A549 (cell line): Measurements from ENCODE around the gene MTAP. TPM values are rescaled to one million over a fixed set of nuclear protein-coding genes. Genes with fewer than 3 reads are reported as not detected.
A peak's percentile ranks its signal among the peaks of the same experiment; 100 is the strongest.

Experiments used
- ATAC-seq, 2 experiments: fragments of 200-7000 bp in 1 of 2; fragments of >200 bp in 1 of 2; cut with Nextera tagmentation in 1 of 2; cut with Tn5 transposase in 1 of 2; 3 replicates each; pipeline versions ENCODE4 v1.8.0 to v1.9.1; 2018 to 2020; ENCODE audit warnings: mild to moderate bottlenecking in 1 of 2, moderate library complexity in 1 of 2
- CTCF ChIA-PET: fragments of 300-600 bp; sonication (Branson Sonifier 250); formaldehyde crosslinking; extraction: SDS; loops from one replicate; lab custom pipeline; 2021; ENCODE audit warnings: antibody characterized with exemption, inconsistent platforms; lab: Yijun Ruan, JAX
- POLR2A ChIA-PET: fragments of 350-600 bp; formaldehyde crosslinking; extraction: SDS; loops from one replicate; lab custom pipeline; 2021; ENCODE audit warnings: antibody characterized with exemption, inconsistent platforms; lab: Yijun Ruan, JAX
- DNase-seq, 2 experiments: peaks; one replicate each; pipeline versions ENCODE4 v3.0.0 to v3.0.0-alpha.2; 2011 to 2016; ENCODE audit warnings: low read depth in 1 of 2, low spot score in 1 of 2
- FAIRE-seq: peaks from 2 replicates; lab custom pipeline; 2011; peaks lifted over from hg19 to GRCh38; lab: Jason Lieb, UNC
- H3K27ac ChIP-seq, 2 experiments: fragments of >200 bp; sonication (Bioruptor Twin); formaldehyde crosslinking; 3 replicates each; pipeline ENCODE4 v1.5.1; 2016 to 2017
- H3K4me1 ChIP-seq: fragments of >200 bp; sonication (Bioruptor Twin); formaldehyde crosslinking; 3 replicates; pipeline ENCODE4 v1.6.1; 2016
- H3K4me2 ChIP-seq: fragments of >200 bp; sonication (Bioruptor Twin); formaldehyde crosslinking; 3 replicates; pipeline ENCODE4 v1.6.1; 2016
- H3K4me3 ChIP-seq: fragments of >200 bp; sonication (Bioruptor Twin); formaldehyde crosslinking; 3 replicates; pipeline ENCODE4 v1.5.1; 2016
- H3K9me3 ChIP-seq: fragments of >200 bp; sonication (Bioruptor Twin); formaldehyde crosslinking; 3 replicates; pipeline ENCODE4 v1.6.1; 2016
- CBX2 ChIP-seq: fragments of 200-600 bp; sonication (generic); IDR thresholded peaks from 2 replicates; pipeline ENCODE4 v1.6.1; 2016; ENCODE audit warnings: low read depth, mild to moderate bottlenecking, borderline replicate concordance
- CBX8 ChIP-seq: fragments of 200-600 bp; sonication (generic); IDR thresholded peaks from 2 replicates; pipeline ENCODE4 v1.6.1; 2016
- CEBPB ChIP-seq, 2 experiments: fragments of >200 bp in 1 of 2; sonication (Bioruptor Twin) in 1 of 2; formaldehyde crosslinking in 1 of 2; IDR thresholded peaks; 2 replicates each; pipeline ENCODE4 v1.6.1; 2012 to 2016
- CHD4 ChIP-seq: fragments of 200-600 bp; sonication (generic); IDR thresholded peaks from 2 replicates; pipeline ENCODE4 v1.6.1; 2016; ENCODE audit warnings: antibody characterized with exemption, mild to moderate bottlenecking, borderline replicate concordance
- EHF ChIP-seq: fragments of 250-450 bp; sonication (Bioruptor Pico); IDR thresholded peaks from 2 replicates; pipeline ENCODE4 v1.5.0; 2020; ENCODE audit warnings: mild to moderate bottlenecking
- EHMT2 ChIP-seq: fragments of 200-600 bp; sonication (generic); IDR thresholded peaks from 2 replicates; pipeline ENCODE4 v1.6.1; 2016; ENCODE audit warnings: antibody characterized with exemption, low read depth, mild to moderate bottlenecking, moderate library complexity
- FOXS1 ChIP-seq: fragments of 250-450 bp; sonication (Bioruptor Pico); IDR thresholded peaks from 2 replicates; pipeline ENCODE4 v1.5.0; 2020; ENCODE audit warnings: mild to moderate bottlenecking, moderate library complexity
- HDAC2 ChIP-seq: fragments of 200-600 bp; sonication (generic); IDR thresholded peaks from 2 replicates; pipeline ENCODE4 v1.6.1; 2016
- HES2 ChIP-seq: fragments of >200 bp; sonication (Bioruptor Twin); formaldehyde crosslinking; IDR thresholded peaks from 2 replicates; pipeline ENCODE4 v1.6.1; 2016
- HOXB5 ChIP-seq: fragments of 250-450 bp; sonication (Bioruptor Pico); IDR thresholded peaks from 2 replicates; pipeline ENCODE4 v1.5.0; 2020; ENCODE audit warnings: mild to moderate bottlenecking, moderate library complexity
- JUN ChIP-seq, 2 experiments: fragments of >200 bp; sonication (Bioruptor Twin); formaldehyde crosslinking; IDR thresholded peaks; 2 replicates in 1 of 2; 3 replicates in 1 of 2; pipeline ENCODE4 v1.6.1; 2016 to 2017
- JUNB ChIP-seq: fragments of >200 bp; sonication (Bioruptor Twin); formaldehyde crosslinking; IDR thresholded peaks from 2 replicates; pipeline ENCODE4 v1.6.1; 2016
- KDM1A ChIP-seq: fragments of 200-600 bp; sonication (generic); IDR thresholded peaks from 2 replicates; pipeline ENCODE4 v1.6.1; 2016; ENCODE audit warnings: low read depth, mild to moderate bottlenecking
- KDM5A ChIP-seq: fragments of 200-600 bp; sonication (generic); IDR thresholded peaks from 2 replicates; pipeline ENCODE4 v1.6.1; 2016; ENCODE audit warnings: antibody characterized with exemption, mild to moderate bottlenecking
- MAFK ChIP-seq: fragments of 450-650 bp; IDR thresholded peaks from 2 replicates; pipeline ENCODE4 v1.6.1; 2014; ENCODE audit not compliant: partially characterized antibody
- MAZ ChIP-seq: fragments of 150-350 bp; IDR thresholded peaks from 2 replicates; pipeline ENCODE4 v1.6.1; 2014; ENCODE audit warnings: antibody characterized with exemption, low read depth, low read length, borderline replicate concordance
- MYC ChIP-seq: IDR thresholded peaks from 2 replicates; pipeline ENCODE4 v1.6.1; 2012; ENCODE audit warnings: mild to moderate bottlenecking, inconsistent platforms, low read length, improper control_type of control experiment, borderline replicate concordance
- NR3C1 ChIP-seq: fragments of >200 bp; sonication (Bioruptor Twin); formaldehyde crosslinking; IDR thresholded peaks from 3 replicates; pipeline ENCODE4 v1.6.1; 2017
- PHF8 ChIP-seq: fragments of 200-600 bp; sonication (generic); IDR thresholded peaks from 2 replicates; pipeline ENCODE4 v1.6.1; 2016; ENCODE audit warnings: low read depth, mild to moderate bottlenecking, antibody characterized with exemption, moderate library complexity, borderline replicate concordance
- POLR2A ChIP-seq: IDR thresholded peaks from 2 replicates; pipeline ENCODE4 v1.6.1; 2012; ENCODE audit warnings: mild to moderate bottlenecking, low read length
- RNF2 ChIP-seq: fragments of 200-600 bp; sonication (generic); IDR thresholded peaks from 2 replicates; pipeline ENCODE4 v1.6.1; 2016; ENCODE audit warnings: low read depth, mild to moderate bottlenecking, antibody characterized with exemption, moderate library complexity, borderline replicate concordance
- SREBF2 ChIP-seq: fragments of 450-650 bp; IDR thresholded peaks from 2 replicates; pipeline ENCODE4 v1.6.1; 2014; ENCODE audit warnings: mild to moderate bottlenecking, moderate library complexity
- ZC3H11A ChIP-seq: fragments of 450-650 bp; IDR thresholded peaks from 2 replicates; pipeline ENCODE4 v1.6.1; 2014; ENCODE audit warnings: antibody characterized with exemption, mild to moderate bottlenecking
- ZFP36 ChIP-seq: fragments of 450-650 bp; IDR thresholded peaks from 2 replicates; pipeline ENCODE4 v1.6.1; 2014; ENCODE audit warnings: borderline replicate concordance; ENCODE audit not compliant: partially characterized antibody
- ZNF302 ChIP-seq: fragments of 250-450 bp; sonication (Bioruptor Pico); IDR thresholded peaks from 2 replicates; pipeline ENCODE4 v1.9.0; 2021; ENCODE audit warnings: inconsistent platforms, mild to moderate bottlenecking, moderate library complexity
- WGBS: methylation state at CpG from one replicate; pipeline ENCODE4 v1.1.6; 2017; ENCODE audit errors: missing lambda C conversion rate; 5-methylcytosine and 5-hydroxymethylcytosine counted together
- polyA plus RNA-seq, 4 experiments: library from polyadenylated mRNA; depleted of rRNA in 3 of 4; stranded (reverse); fragments of >200 nt; fragmentation: RNase III in 1 of 4; extraction: RNeasy Plus Mini Kit Qiagen cat#74134 plus additional on column Dnase treatment in 1 of 4; gene quantifications; 2 replicates in 3 of 4; 3 replicates in 1 of 4; pipeline ENCODE4 v1.2.3, GENCODE V29; 2011 to 2017
- TF ChIP-seq, protein P1 (sequence below): fragments of 250-450 bp; sonication (Bioruptor Pico); IDR thresholded peaks from 2 replicates; pipeline ENCODE4 v1.5.0; 2021; ENCODE audit warnings: mild to moderate bottlenecking, moderate library complexity, borderline replicate concordance
- TF ChIP-seq, protein P2 (sequence below): IDR thresholded peaks from 2 replicates; pipeline ENCODE4 v1.6.1; 2012
- TF ChIP-seq, protein P3 (sequence below): fragments of 250-450 bp; sonication (Bioruptor Pico); IDR thresholded peaks from 2 replicates; pipeline ENCODE4 v1.5.0; 2020; ENCODE audit warnings: low read depth, mild to moderate bottlenecking, moderate library complexity

The MTAP gene
- polyA plus RNA-seq, 2 of the 4 experiments (the other 2 are of a cell fraction), result 4.1 to 35.6 TPM

GRCh38 chr9:21825637-21826036, 23.2 kb downstream of the MTAP start:
- no peak overlapping the region for H3K4me2 ChIP-seq
- DNase-seq (no peak), FAIRE-seq (peak; percentile 28), ATAC-seq (no peak)
- POLR2A ChIA-PET, result interaction anchor here (0.6 to 0.7 kb wide), 2 partner anchors 301 to 386 kb away, joined by 3 to 7 read pairs; no protein-coding TSS in a partner anchor
- no peaks in the 10 kb centered on the region for H3K9me3 ChIP-seq
- H3K4me3 ChIP-seq, result no peak overlapping the region
- H3K27ac ChIP-seq, result peak overlapping the region in 1 of 2 experiments; percentile 60; a peak in 4 of 6 replicates
- TF ChIP-seq EHMT2, result no peak
- TF ChIP-seq FOXS1 (CRISPR knock-in tag), result no peak
- TF ChIP-seq CBX2, result no peak
- no peak for TF ChIP-seq JUN (IDR thresholded peaks at IDR 0.05)
- no peak for TF ChIP-seq ZFP36
- TF ChIP-seq ZNF302 (CRISPR knock-in tag), result no peak
- no peak for TF ChIP-seq CBX8
- no peak for TF ChIP-seq SREBF2
- TF ChIP-seq, protein P1, sequence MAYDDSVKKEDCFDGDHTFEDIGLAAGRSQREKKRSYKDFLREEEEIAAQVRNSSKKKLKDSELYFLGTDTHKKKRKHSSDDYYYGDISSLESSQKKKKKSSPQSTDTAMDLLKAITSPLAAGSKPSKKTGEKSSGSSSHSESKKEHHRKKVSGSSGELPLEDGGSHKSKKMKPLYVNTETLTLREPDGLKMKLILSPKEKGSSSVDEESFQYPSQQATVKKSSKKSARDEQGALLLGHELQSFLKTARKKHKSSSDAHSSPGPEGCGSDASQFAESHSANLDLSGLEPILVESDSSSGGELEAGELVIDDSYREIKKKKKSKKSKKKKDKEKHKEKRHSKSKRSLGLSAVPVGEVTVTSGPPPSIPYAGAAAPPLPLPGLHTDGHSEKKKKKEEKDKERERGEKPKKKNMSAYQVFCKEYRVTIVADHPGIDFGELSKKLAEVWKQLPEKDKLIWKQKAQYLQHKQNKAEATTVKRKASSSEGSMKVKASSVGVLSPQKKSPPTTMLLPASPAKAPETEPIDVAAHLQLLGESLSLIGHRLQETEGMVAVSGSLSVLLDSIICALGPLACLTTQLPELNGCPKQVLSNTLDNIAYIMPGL (CRISPR knock-in tag), result no peak
- TF ChIP-seq HOXB5 (CRISPR knock-in tag), result no peak
- no peak for TF ChIP-seq ZC3H11A
- TF ChIP-seq RNF2, result no peak
- TF ChIP-seq PHF8, result no peak
- TF ChIP-seq HDAC2, result no peak
- CTCF ChIA-PET, result interaction anchor here (1.6 to 6.5 kb wide), 3 partner anchors 13 to 418 kb away, joined by 6 to 39 read pairs (median 14); no protein-coding TSS in a partner anchor
- 94% methylated on average over 2 of the region's 2 CpGs for WGBS
- peaks cover 41% of the 10 kb centered on the region for H3K4me1 ChIP-seq

DNA sequence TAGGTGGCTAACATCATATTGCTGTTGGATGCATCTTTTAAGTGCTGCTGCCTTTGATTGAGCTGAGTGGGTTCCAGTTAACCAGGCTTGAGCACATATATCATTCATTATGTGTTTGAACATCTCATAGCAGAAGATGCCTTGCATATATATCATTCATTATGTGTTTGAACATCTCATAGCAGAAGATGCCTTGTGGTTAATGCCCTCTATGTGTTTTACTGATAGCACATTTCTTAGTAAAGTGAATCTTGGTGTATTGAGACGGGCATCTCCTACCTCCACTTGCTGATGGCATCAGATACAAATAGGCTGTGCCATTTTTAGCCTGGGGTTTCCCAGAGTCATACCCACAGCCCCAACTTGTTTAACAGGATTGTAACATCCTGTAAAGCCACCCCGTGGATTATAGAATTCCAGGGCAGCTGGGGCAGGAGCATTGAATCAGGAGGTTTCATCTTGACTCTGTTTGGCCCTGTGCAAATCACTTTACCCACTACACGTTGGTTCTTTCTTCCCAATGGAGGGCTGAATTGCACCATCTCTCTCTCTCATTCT, 26.5 kb downstream of the MTAP start:
- peak; percentile 3 to 20 for DNase-seq
- peak; percentile 46 for FAIRE-seq
- no peaks in the 10 kb centered on the region for H3K9me3 ChIP-seq
- peak overlapping the region; percentile 54 for H3K4me2 ChIP-seq
- ATAC-seq, result peak in 1 of 2 experiments; percentile 25; a peak in 3 of 6 replicates
- WGBS, result 20% methylated on average over 3 of the region's 3 CpGs
- ChIA-PET POLR2A (interaction anchor here (0.8 kb wide), 1 partner anchor 302 kb away, joined by 3 read pairs; no protein-coding TSS in a partner anchor), CTCF (interaction anchor here (0.6 to 1.4 kb wide), 2 partner anchors 26 to 355 kb away, joined by 3 to 4 read pairs; partner anchors contain the start of gene MTAP)
- H3K27ac ChIP-seq, result peak overlapping the region; percentile 85 to 90; a peak in 5 of 6 replicates
- no peak for TF ChIP-seq KDM1A
- no peak for TF ChIP-seq PHF8
- no peak for TF ChIP-seq CEBPB (IDR thresholded peaks at IDR 0.05)
- no peak for TF ChIP-seq MAZ
- no peak for TF ChIP-seq HES2
- TF ChIP-seq, protein P2, sequence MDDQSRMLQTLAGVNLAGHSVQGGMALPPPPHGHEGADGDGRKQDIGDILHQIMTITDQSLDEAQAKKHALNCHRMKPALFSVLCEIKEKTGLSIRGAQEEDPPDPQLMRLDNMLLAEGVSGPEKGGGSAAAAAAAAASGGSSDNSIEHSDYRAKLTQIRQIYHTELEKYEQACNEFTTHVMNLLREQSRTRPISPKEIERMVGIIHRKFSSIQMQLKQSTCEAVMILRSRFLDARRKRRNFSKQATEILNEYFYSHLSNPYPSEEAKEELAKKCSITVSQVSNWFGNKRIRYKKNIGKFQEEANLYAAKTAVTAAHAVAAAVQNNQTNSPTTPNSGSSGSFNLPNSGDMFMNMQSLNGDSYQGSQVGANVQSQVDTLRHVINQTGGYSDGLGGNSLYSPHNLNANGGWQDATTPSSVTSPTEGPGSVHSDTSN, result no peak
- TF ChIP-seq ZFP36, result no peak
- TF ChIP-seq, protein P3, sequence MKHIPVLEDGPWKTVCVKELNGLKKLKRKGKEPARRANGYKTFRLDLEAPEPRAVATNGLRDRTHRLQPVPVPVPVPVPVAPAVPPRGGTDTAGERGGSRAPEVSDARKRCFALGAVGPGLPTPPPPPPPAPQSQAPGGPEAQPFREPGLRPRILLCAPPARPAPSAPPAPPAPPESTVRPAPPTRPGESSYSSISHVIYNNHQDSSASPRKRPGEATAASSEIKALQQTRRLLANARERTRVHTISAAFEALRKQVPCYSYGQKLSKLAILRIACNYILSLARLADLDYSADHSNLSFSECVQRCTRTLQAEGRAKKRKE (CRISPR knock-in tag), result no peak
- TF ChIP-seq EHF (CRISPR knock-in tag), result no peak
- TF ChIP-seq KDM5A, result no peak
- TF ChIP-seq NR3C1, result no peak
- TF ChIP-seq ZC3H11A, result no peak
- TF ChIP-seq JUNB, result no peak
- no peak for TF ChIP-seq MYC
- TF ChIP-seq POLR2A, result no peak
- TF ChIP-seq MAFK, result no peak
- no peak for TF ChIP-seq CHD4
- TF ChIP-seq ZNF302 (CRISPR knock-in tag), result no peak
- TF ChIP-seq, all 56 proteins: peak for 0
- Histone ChIP-seq H3K4me3 (no peak overlapping the region), H3K4me1 (peaks cover 58% of the 10 kb centered on the region)
